GM18519 (cell line): ENCODE results near the gene ZMIZ1.

Experiments
- ATAC-seq: cut with Tn5 transposase; IDR thresholded peaks from one replicate; pipeline ENCODE4 v1.9.1; 2021; ENCODE audit warnings: mild to moderate bottlenecking, moderate library complexity; ENCODE audit not compliant: unreplicated experiment, low FRiP score

Gene ZMIZ1

GRCh38 chr10:79238158-79238520 lies 169.4 kb downstream of the ZMIZ1 start:
- no peak for ATAC-seq

GRCh38 chr10:79238606-79239005 lies 169.8 kb downstream of the ZMIZ1 start:
- ATAC-seq, result no peak

GRCh38 chr10:79239275-79239779 lies 170.6 kb downstream of the ZMIZ1 start:
- no peak for ATAC-seq

GRCh38 chr10:79239924-79240581 lies 171.3 kb downstream of the ZMIZ1 start:
- no peak for ATAC-seq

- ATAC-seq, result no peak
Measured at GRCh38 chr10:79241629-79241989, 172.8 kb downstream of the ZMIZ1 start.

GRCh38 chr10:79241990-79242619 lies 173.3 kb downstream of the ZMIZ1 start:
- no peak for ATAC-seq

GRCh38 chr10:79242620-79243152 lies 173.9 kb downstream of the ZMIZ1 start:
- no peak for ATAC-seq

- no peak for ATAC-seq
Measured at GRCh38 chr10:79243181-79244067, 174.7 kb downstream of the ZMIZ1 start.

GRCh38 chr10:79244068-79244442 lies 175.3 kb downstream of the ZMIZ1 start:
- no peak for ATAC-seq

GRCh38 chr10:79244841-79245504 lies 176.2 kb downstream of the ZMIZ1 start:
- ATAC-seq, result peak; percentile 27

- ATAC-seq, result no peak
Measured at GRCh38 chr10:79245539-79246208, 176.9 kb downstream of the ZMIZ1 start.

GRCh38 chr10:79246209-79246581 lies 177.4 kb downstream of the ZMIZ1 start:
- ATAC-seq, result no peak

- no peak for ATAC-seq
Measured at GRCh38 chr10:79246606-79247275, 178.0 kb downstream of the ZMIZ1 start.

GRCh38 chr10:79247373-79248137 lies 178.8 kb downstream of the ZMIZ1 start:
- ATAC-seq, result no peak

- ATAC-seq, result no peak
Measured at GRCh38 chr10:79248341-79249185, 179.8 kb downstream of the ZMIZ1 start.

GRCh38 chr10:79249186-79250121 lies 180.7 kb downstream of the ZMIZ1 start:
- ATAC-seq, result peak; percentile 58

- ATAC-seq, result no peak
Measured at GRCh38 chr10:79250259-79250658, 181.5 kb downstream of the ZMIZ1 start.
